ENCODE measurements around the gene TEX51.

TEX51 gene

DNA sequence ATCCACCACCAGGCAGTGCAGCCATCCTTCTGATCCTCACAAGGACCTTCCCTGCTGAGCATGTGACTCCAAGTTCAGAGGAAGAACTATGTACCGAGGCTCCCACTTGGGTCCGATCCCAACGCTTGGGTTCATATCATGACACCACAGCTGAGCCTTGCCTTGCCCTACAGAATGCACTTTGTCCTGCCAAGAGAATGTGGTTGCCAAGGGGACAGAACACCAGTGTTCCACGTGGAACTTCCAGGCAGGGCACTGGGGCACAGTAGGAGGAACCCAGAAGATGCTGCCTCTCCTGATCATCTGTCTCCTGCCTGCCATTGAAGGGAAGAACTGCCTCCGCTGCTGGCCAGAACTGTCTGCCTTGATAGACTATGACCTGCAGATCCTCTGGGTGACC, at the start of gene TEX51:
Gene TEX51 (plus strand): TSS at position 255 of the 400 bp plus-strand sequence. CDS start 29 bp downstream, at position 284.
- DNase-seq (ENCODE audit: low spot score) = no peak

DNA sequence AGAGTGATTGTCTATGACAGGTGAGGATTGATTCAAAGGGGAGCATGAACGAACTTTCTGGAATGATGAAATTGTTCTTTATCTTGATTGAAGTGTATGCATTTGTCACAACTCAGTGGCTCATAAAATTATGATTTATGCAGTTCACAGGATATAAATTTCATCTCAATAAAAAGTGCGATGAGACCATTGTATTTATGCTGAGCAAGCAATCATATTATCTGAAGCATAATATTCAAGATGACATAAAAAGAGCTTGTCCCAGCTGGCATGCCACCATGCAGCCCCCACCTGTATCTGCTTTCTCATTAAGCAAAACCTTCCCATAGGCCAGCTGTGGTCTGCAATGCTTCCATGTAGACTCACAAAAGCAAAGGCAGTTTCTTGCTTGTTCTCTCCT, 49.6 kb upstream of the TEX51 start:
- no peak for DNase-seq (ENCODE audit: low spot score)

DNA sequence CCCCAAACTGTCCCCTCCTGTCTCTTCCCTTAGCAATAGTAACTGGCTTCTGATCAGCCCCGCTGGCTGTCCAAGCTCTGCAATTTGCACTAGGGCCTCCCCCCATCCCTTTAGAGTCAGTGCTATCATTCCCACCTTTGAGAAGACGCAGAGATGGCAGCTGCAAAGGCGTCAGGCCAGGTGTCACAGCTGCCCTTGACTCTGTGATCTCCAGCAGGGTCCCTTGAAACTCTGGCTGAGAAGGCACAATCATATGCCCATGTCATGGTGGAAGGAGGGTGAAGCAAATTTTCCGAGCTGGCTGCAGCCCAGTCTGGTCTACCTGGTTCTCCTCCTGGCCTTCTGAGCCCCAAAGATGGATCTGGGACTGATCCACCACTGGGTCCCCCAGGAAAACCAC, 49.2 kb upstream of the TEX51 start:
- DNase-seq (ENCODE audit: low spot score) = no peak

DNA sequence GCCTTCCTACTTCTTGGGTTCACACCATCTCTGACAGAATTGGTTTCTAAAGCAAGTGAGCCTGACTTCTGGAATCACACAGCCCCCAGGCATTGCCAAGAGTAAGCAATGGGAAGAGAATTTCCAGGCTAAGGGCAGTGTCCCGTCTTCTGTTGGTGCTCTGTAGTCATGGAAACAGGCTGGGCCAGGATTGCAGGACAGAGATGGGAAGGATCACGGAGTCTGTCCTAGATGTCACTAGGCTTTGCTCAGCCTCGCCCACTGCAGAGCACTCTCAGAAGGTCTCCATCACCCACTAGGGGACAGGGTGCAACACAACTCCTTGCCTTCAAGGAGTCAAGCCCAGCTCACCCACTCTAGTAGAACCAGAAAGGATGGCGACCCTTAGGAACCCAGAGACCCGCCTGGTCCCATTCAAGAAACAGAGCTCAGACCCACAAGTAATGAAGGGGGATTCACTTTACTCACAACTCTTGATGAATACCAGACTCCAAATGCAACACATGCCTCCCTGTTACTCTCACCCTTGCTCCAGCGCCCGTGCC, 48.6 kb upstream of the TEX51 start:
- DNase-seq (ENCODE audit: low spot score) = no peak

DNA sequence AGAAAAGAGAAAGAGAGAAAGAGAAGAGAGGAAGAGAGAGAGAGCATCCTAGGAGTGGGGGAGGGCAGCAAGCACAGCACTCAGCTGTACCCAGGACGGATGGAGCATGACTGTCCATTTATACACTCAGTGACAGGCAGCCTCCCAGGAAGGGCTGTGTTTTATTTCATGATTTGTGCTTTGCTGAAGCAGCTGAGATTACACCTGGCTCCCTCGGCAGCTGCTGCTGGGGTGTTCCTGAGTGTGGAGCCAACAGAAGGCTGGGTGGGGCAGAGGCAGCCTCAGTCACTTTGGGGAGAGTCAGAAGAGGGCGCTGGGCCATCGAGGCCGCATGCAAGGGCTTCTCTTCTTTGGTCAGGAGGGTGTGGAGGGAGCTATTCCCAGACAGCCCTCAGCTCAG, 47.8 kb upstream of the TEX51 start:
- DNase-seq (ENCODE audit: low spot score) = no peak

DNA sequence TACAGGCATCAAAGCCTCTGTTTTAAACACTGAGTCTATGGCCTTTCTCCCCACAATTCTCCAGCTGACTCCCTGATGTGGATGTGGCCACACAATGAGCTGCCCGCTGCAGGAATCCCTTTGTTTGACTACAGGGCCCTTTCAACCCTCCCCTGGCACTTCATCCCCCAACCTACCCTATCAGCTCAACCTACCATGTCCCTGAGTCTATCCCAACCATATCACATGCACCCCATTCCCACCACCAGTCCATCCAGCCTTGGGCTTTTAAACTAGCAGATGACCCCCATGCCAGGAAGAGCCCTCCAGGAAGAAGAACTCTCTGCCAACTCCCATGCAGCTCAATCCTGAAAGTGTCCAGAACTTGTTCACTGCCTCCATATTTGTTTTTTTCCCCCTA, 46.9 kb upstream of the TEX51 start:
- DNase-seq (ENCODE audit: low spot score) = no peak

DNA sequence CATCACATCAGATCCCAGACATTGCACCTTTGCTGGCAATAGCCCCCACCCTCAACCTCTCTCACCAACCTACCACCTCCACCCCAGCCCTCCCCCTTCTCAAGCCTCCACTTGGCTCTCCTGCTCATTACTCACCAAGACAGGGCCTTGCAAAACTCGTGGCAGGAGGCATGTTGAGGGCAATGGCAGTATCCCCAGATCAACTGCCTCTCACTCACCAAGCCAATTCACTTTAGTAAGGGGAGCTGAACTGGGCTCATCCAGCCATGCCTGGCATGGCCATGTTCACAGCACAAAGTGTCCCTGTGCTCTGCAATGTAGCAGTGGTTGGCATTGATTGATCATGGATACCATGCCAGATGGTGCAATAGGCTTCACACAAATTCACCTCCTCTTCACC, 46.3 kb upstream of the TEX51 start:
- no peak for DNase-seq (ENCODE audit: low spot score)

DNA sequence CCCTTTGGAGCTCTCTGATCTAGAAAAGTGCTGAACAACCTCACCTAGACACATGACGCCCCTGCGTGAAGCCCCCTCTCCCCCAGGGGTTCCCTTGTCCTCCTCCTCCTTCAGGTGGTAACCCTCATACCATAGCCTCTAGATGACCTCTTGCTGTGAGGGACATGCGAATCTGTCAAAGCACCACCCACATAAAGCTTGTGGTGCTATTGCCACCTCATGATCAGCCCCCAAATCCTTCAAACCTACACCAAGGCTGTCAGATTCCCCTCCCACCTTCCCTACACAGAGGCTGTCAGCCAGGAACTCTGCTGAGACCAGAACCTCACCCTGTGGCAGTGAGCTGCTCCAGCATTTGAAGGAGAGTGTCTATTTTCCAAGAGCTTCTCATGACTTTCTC, 43.1 kb upstream of the TEX51 start:
- no peak for DNase-seq (ENCODE audit: low spot score)

DNA sequence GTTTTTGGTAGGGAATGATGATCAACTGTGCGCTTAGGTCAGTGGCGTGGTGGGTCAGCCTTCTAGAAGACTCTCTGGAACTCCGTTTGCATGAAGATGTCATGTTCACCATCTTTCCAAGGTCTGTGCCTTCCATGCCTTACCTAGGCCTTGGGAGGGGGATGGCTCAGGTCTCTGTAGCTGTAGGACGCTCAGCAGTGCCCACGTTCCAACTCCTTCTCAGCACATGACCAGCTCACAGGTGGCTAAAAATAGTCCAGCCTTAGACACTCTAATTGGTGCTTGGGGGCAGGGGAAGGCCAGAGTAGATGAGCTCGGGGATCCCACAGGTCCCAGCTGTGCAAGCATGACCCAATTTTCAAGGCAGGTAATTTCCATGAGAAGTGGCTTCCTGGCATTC, 42.3 kb upstream of the TEX51 start:
- no peak for DNase-seq (ENCODE audit: low spot score)

DNA sequence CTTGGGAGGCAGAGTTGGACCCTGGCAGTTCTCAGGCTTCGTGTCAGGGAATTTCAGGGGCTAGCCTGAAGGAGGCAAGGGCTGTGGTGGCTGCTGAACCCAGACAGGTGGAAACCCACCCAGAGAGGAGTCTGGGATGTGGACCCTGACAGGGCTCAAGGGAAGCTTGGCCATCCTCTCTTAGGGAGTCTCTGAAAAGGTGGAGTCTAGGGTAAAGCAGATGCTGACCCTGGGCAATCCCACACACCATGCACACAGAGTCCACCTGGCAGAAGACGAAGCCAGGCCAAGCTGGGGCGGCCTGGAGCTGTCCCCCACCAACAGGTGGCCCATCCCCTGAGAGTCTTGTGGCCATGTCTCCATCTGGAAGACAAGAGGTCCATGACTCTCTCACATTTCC, 41.2 kb upstream of the TEX51 start:
- no peak for DNase-seq (ENCODE audit: low spot score)

DNA sequence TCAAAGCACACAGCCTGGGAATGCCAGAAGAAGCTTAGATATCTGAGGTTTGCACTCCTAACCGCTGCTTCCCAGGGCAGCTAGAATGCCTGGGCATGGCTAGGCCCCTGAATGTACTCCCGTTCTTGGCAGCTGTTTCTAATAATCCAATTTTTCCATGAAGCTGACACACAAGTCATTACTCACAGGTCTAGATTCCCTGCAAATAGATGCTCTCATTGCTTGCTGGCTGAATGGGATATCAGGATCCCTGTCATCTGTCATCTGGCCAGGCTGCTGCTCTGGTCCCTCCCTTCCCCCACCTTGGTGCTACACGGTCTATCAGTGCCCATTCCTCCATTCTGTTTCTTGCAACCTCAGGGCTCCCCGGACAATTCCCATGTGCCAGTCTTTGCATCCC, 40.7 kb upstream of the TEX51 start:
- no peak for DNase-seq (ENCODE audit: low spot score)

DNA sequence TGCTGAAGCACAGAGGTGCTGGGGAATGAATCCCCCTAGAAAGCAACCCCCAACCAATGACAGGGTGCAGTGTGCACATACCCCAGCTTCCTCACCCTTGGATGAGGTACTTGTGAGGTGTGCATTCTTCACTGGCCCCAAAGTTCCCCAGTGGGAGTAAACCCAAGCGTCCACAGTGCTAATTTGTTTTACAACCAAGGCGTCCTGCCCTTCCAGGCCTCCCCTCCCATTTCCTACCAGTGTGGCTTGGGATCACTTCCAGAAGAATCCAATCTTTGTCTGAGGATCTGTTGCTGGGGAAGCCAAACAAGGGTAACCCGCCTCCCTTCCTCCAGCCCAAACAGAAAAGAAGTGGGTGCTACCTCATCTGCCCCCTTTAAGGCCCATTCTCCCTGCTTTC, 40.3 kb upstream of the TEX51 start:
- no peak for DNase-seq (ENCODE audit: low spot score)

DNA sequence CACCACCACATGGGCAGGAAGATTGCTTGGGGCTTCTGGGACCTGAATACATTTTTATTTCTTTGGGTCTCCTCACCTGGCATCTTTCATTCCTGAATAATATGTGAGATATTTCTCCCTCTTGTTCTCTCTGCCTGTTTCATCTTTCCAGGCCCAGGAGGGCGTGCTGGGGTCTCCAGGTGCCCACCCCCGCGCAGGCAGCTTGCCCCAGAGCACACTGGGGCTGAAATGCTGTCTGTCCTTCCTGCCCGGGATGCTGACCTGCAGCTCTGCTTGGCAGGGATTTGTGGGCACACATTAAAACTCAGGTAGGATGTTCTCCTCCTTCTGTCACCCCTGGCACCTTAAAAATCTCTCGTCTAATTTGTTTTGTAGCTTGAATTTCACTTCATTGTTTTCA, 39.7 kb upstream of the TEX51 start:
- DNase-seq (ENCODE audit: low spot score) = no peak

DNA sequence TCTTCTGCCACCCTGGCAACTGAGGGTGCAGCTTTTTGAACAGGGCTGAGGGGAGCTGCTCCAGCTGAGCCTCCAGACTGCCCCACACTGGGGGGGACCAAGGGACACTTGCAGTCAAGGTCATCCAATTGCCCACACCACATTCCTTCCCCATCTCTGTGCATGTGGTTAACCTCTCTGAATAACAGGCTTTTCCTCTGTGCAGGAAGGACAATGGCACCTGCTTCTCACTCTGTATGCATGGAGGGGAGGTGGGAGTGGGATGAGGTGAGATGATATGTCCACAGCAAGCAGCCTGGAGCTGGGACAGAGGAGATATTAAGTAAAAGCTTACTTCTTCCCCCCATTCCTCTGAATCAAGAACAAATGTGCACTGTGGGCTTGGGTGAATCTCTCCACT, 39.1 kb upstream of the TEX51 start:
- no peak for DNase-seq (ENCODE audit: low spot score)

DNA sequence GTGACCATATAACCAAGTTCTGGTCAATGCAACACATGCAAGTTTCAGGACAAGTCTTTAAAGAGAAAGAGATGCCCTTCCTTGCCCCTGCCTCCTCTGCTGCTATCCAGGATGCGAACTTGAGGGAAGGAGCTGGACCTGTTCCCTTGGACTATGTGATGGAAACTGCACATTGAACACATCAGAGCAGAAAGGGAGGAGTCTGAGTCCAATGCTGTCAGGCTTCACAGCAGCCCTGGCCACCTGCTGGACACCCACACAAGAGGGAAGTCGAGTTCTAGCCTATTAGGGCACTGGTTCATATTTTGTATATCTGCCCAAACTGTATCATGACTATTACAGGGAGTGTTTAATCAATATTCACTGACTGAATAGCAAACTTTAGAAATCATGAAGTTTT, 38.3 kb upstream of the TEX51 start:
- no peak for DNase-seq (ENCODE audit: low spot score)

DNA sequence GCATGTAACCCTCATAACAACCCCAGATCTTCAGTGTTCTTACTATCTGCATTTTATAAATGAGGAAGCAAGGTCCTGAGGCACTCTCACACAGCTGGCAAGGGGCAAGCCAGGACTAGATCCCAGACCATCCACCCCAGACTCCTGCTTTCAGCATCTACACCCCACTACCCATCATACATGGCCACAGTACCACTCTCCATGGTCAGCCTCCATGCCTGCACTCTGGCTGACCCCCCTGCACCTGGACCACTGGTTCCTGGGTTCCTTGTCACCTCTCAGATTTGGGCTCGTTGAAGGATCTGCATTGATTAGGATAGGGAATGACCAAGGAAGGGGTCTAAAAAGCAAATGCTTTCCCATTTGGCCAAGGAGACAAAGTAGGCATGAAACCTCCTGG, 36.0 kb upstream of the TEX51 start:
- DNase-seq (ENCODE audit: low spot score) = no peak

DNA sequence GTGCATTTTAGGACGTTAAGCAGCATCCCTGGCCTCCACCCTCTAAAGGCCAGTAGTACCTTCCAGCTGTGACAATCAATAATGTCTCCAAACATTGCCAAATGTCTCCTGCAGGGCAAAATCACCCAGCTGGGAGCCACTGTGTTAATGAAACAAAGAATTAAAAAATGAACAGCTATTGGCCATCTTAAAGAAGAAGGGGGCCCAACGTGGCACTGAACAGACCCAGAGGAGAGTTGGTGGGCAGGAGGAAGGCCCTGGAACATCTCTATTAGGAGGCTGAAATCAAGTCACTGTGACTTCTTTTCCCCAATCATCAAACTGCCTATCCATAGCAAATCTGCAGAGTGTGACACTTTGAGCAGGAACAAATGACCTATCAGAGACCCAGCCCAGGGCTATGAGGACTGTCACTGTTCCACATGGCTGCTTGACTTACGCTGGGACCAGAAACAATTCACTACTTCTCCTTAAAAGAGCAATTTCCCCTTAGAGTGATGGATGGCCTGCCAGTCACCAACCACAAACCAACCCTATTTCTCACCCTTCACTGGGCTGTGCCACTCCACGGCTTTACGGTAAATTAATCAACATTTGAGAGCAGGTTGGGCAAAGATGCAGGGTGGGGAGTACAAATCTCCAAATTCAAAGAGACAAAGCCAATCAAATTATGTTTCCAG, 35.2 kb upstream of the TEX51 start:
- no peak for DNase-seq (ENCODE audit: low spot score)

DNA sequence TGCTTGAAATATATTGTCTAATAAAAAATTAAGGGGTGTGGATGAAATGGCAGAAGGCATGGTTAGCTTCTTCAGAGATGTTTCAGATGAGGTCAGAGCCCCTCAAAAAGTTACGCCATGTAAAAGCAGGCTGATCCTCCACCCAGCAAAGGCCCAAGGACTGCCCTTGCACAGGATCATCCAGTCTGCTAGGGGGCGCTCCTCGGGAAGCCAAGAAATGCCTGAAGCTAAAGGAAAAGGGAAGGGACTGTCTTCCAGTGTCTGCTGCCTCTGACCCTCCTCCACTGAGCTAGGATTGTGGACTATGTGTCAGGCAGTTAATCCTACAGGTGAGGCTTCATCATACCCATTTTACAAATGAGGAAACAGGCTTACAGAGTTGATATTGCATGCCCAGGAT, 33.8 kb upstream of the TEX51 start:
- DNase-seq (ENCODE audit: low spot score) = no peak

DNA sequence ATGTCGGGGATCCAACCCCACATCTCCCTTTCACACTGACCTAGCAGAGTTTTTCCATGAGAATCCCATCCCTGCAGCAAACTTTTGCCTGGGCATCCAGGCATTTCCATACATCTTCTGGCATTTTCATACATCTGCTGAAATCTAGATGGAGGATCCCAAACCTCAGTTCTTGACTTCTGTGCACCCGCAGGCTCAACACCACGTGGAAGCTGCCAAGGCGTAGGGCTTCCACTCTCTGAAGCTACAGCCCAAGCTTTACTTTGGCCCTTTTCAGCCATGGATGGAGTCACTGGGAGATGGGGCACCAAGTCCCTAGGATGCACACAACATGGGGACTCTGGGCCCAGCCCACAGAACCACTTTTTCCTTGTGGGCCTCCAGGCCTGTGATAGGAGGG, 32.2 kb upstream of the TEX51 start:
- DNase-seq (ENCODE audit: low spot score) = no peak

DNA sequence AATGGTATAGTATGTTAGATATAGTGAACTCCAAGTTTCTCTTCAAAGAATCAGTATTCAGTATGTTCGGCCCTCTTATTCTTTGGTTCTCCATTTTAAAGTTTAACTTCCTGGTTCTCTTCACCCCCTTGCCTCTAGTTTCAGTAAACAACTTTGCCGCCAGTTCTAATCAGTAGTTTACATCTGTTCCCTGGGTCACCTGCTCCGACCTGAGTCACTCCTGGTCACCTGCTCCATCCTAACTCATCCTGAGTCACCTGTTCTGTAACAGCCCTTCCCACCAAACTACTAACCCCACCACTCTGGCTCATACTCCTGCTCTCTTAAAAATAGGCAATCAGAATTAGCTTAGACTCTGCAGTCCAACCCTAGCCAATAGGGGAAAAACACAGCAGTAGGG, 23.7 kb upstream of the TEX51 start:
- no peak for DNase-seq (ENCODE audit: low spot score)

DNA sequence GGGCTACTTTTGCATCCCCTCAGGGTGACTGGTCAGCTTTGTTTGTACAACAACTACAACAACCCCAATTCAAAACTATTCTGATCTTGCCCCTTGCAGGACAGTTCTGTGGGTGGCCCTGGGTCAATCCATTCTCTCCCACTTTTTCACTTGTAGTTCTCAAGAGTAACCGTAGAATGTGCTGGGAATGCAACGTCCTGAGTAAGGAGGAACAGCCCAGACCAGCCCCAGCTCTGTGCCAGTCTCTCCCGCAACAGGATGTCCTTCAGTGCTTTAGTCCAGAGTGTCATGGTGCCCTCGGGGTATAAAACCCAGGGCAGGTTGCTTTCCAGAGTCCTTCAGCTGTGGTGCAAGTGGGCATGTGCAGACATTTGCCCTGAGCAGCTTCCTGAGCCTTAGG, 22.1 kb upstream of the TEX51 start:
- DNase-seq (ENCODE audit: low spot score) = no peak

DNA sequence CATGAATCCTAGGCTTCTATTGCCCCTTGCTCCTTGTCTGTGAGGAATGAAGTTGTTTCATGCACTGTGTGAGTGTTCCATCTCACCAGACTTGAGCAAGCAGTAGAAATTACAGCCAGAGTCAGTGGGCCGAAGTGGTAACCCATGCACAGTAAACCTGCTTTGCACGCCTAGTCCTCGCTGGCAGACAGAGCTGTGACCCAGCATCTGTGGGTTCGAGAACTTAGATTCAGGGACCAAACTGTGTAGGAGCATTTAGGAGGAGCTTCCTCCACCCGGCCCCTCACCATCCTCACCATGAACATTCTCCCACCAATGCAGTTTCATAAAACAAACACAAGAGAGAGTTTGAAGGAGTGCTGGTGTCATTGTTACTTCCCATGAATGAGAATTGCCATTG, 21.6 kb upstream of the TEX51 start:
- no peak for DNase-seq (ENCODE audit: low spot score)

DNA sequence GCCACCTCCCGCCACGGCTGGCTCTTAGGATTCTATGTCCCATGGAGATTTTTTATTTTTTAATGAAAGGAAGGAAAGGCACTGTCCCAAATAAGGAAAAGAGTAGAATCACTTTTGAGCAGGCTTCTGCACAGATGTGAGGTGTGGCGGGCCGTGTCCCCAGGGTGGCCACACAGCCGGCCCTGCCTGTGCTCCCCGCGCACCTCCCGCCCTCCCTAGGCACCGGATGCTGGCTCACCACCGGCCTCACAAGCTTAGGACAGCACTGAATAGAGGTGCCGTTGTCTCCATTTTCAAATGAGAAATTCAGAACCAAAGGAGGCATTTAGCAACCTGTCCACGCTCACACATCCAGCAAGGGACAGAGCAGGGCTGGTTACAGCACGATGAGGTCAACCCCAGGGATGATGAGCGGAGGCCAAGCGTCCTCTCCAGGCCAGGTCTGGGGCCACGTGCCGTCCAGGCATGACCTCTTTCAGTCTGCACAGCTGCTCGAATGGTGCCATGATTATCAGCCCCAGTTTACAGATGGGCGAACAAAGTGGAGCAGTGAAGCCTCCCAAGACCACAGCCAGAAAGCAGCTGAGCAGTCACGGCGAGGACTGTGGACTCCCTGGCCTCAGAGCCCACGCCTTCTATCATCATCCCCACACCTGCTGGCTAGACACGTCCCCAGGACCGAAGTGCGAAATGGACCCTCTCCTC, 20.7 kb upstream of the TEX51 start:
- no peak for DNase-seq (ENCODE audit: low spot score)

DNA sequence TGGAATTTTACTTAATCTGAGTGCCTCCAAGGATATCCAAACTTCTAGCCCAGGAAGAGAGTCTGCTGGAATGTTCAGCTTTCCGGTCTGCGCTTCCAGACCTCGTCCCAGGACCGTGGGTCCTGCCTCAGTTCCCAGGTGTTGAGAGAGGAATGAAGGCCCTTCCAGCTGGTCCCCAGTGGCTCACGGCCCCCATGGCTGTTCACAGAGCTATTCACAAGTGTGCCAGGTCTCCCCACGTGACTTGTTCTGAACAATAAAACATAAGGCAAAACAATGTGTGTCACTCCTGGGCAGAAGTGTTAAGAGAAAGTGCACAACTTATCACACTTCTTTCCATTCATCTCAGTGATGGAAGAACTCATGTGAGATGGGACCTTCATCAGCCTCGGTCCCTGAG, 20.1 kb upstream of the TEX51 start:
- no peak for DNase-seq (ENCODE audit: low spot score)

All from CD4-positive, alpha-beta T cell treated with Interleukin-2 at 100 ng/mL for 4 hours (primary cell).